PC-3 (cell line): Measurements from ENCODE around the gene PPP1R8.

ENCODE experiments used
- CTCF ChIP-seq: fragments of 300-600 bp; sonication (generic); conservative IDR thresholded peaks from 2 replicates; pipeline ENCODE4 v1.5.1; 2017; ENCODE audit warnings: antibody characterized with exemption, low read depth, mild to moderate bottlenecking, low read length
- EZH2 ChIP-seq: fragments of 300-600 bp; sonication (generic); IDR thresholded peaks from one replicate; pipeline ENCODE4 v1.6.1; 2017; ENCODE audit warnings: antibody characterized with exemption, mild to moderate bottlenecking, low read length; ENCODE audit not compliant: unreplicated experiment
- EZH2phosphoT487 ChIP-seq: fragments of 300-600 bp; sonication (generic); IDR thresholded peaks from 2 replicates; pipeline ENCODE4 v1.6.1; 2018; ENCODE audit warnings: mild to moderate bottlenecking, antibody characterized with exemption, low read length, borderline replicate concordance

- TF ChIP-seq CTCF = no peak
- TF ChIP-seq EZH2 = no peak
- TF ChIP-seq EZH2phosphoT487 = no peak
Measured at GRCh38 chr1:27862671-27863537, 32.3 kb downstream of the PPP1R8 start.
